Measurements from ENCODE around the gene FBXW8. TPM values are rescaled to one million over a fixed set of nuclear protein-coding genes. Genes with fewer than 3 reads are reported as not detected.

FBXW8 gene
- total RNA-seq, 1 donor from 2014 or later = 28.2 TPM

DNA sequence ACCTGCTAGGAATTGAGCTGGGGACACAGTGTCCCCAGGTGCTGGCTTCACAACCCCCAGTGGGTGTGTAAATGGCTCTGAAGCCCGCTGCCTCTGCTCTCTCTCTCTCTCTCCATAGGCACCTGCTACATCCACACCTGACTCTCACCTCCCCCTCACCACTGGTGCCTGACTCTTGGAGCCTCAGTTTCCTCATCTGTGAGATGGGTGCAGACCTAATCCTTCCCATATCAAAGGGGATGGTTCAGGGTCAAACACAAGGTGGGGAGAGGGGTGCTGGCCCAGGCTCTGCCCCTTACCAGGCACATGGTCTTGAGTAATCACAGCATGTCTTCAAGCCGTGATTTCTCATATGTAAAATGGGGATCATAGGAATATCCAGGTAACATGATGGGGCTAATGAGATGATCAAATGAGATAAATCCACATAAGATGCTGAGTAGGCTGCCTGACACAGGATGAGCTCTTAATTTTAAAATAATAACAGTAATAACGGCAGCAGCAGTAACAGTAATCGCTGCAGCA, 150.9 kb downstream of the FBXW8 start:
- H3K27me3 Mint-ChIP-seq = peaks cover 10% of the 10 kb centered on the region
- H3K4me1 Mint-ChIP-seq (ENCODE audit: unreplicated experiment) = peaks cover 25% of the 10 kb centered on the region
- H3K9me3 Mint-ChIP-seq = no peaks in the 10 kb centered on the region
- TF ChIP-seq, protein P1, sequence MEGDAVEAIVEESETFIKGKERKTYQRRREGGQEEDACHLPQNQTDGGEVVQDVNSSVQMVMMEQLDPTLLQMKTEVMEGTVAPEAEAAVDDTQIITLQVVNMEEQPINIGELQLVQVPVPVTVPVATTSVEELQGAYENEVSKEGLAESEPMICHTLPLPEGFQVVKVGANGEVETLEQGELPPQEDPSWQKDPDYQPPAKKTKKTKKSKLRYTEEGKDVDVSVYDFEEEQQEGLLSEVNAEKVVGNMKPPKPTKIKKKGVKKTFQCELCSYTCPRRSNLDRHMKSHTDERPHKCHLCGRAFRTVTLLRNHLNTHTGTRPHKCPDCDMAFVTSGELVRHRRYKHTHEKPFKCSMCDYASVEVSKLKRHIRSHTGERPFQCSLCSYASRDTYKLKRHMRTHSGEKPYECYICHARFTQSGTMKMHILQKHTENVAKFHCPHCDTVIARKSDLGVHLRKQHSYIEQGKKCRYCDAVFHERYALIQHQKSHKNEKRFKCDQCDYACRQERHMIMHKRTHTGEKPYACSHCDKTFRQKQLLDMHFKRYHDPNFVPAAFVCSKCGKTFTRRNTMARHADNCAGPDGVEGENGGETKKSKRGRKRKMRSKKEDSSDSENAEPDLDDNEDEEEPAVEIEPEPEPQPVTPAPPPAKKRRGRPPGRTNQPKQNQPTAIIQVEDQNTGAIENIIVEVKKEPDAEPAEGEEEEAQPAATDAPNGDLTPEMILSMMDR (conservative IDR thresholded peaks at IDR 0.05) = no peak
- H3K4me3 Mint-ChIP-seq = no peak overlapping the region
- no peak overlapping the region for H3K27ac Mint-ChIP-seq
- no peak for DNase-seq (ENCODE audit: extremely low spot score, unreplicated experiment)
- H3K36me3 Mint-ChIP-seq = no peaks in the 10 kb centered on the region

- Mint-ChIP-seq H3K27me3 (peaks cover 11% of the 10 kb centered on the region), H3K4me3 (no peak overlapping the region), H3K27ac (peak overlapping the region; percentile 86), H3K36me3 (no peaks in the 10 kb centered on the region), H3K4me1 (ENCODE audit: unreplicated experiment) (peaks cover 25% of the 10 kb centered on the region), H3K9me3 (no peaks in the 10 kb centered on the region)
- DNase-seq (ENCODE audit: extremely low spot score, unreplicated experiment) = no peak
- TF ChIP-seq, protein P1 (conservative IDR thresholded peaks at IDR 0.05) = no peak
Observed at GRCh38 chr12:117063162-117063911, 152.6 kb downstream of the FBXW8 start.

- TF ChIP-seq, protein P1 (conservative IDR thresholded peaks at IDR 0.05) = no peak
- Mint-ChIP-seq H3K27ac (peak overlapping the region; percentile 16), H3K4me1 (ENCODE audit: unreplicated experiment) (peaks cover 22% of the 10 kb centered on the region), H3K27me3 (peaks cover 11% of the 10 kb centered on the region), H3K9me3 (no peaks in the 10 kb centered on the region), H3K36me3 (no peaks in the 10 kb centered on the region), H3K4me3 (no peak overlapping the region)
- no peak for DNase-seq (ENCODE audit: extremely low spot score, unreplicated experiment)
Observed at GRCh38 chr12:117064049-117064448, 153.3 kb downstream of the FBXW8 start.

DNA sequence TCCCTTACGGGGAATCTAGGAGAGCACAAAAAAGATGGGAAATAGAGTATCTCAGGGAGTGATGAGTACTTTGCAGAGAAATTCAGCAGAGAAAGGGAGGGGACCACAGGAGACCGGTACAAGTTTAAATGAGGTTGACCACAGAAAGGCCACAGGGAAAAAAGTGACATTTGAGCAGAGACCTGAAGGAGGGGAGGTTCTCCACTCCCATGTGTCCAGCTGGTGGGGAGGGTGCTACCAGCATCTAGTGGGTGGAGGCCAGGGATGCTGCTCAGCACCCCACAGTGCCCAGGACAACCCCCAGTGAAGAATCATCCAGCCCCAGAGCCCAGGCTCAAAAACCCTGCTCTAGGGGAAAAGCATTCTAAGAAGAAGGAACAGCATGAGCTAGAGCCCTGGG, 153.8 kb downstream of the FBXW8 start:
- H3K4me3 Mint-ChIP-seq = no peak overlapping the region
- H3K4me1 Mint-ChIP-seq (ENCODE audit: unreplicated experiment) = peaks cover 20% of the 10 kb centered on the region
- no peaks in the 10 kb centered on the region for H3K36me3 Mint-ChIP-seq
- H3K27ac Mint-ChIP-seq = peak overlapping the region; percentile 16
- peaks cover 11% of the 10 kb centered on the region for H3K27me3 Mint-ChIP-seq
- no peak for DNase-seq (ENCODE audit: extremely low spot score, unreplicated experiment)
- no peaks in the 10 kb centered on the region for H3K9me3 Mint-ChIP-seq
- TF ChIP-seq, protein P1 (conservative IDR thresholded peaks at IDR 0.05) = no peak

DNA sequence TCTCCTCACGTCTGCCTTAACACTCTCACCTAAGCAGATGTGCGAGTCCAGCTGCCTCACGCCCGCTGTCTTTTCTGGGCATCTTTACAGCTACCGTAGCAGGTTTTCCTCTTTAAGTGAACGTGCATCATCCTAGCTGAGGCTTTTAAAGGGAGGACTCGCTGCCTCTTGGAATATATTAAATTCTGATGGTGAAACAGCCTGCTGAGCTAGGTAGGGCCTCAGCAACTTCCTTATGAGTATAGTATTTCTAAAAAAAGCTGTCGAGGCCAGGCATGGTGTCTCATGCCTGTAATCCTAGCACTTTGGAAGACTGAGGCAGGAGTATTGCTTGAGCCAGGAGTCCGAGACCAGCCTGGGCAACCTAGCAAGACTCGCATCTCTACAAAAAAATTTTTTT, 156.3 kb downstream of the FBXW8 start:
- Mint-ChIP-seq H3K27me3 (peaks cover 8% of the 10 kb centered on the region), H3K4me1 (ENCODE audit: unreplicated experiment) (peaks cover 5% of the 10 kb centered on the region), H3K4me3 (no peak overlapping the region), H3K36me3 (no peaks in the 10 kb centered on the region), H3K27ac (no peak overlapping the region), H3K9me3 (no peaks in the 10 kb centered on the region)
- TF ChIP-seq, protein P1 (conservative IDR thresholded peaks at IDR 0.05) = no peak
- DNase-seq (ENCODE audit: extremely low spot score, unreplicated experiment) = no peak
